ENCODE measurements around the gene ATP1B3. TPM values are rescaled to one million over a fixed set of nuclear protein-coding genes. Genes with fewer than 3 reads are reported as not detected.

Gene ATP1B3
- polyA plus RNA-seq, 1 of the 3 experiments (the other 2 are of a cell fraction), result 86.3 TPM

GRCh38 chr3:141949399-141949798, 73.0 kb downstream of the ATP1B3 start:
- POLR2A ChIA-PET, result no interaction called here
- 91% methylated on average over 7 of the region's 10 CpGs for WGBS (ENCODE audit: low lambda C conversion rate)

More at GRCh38 chr3:141949399-141949798, 73.0 kb downstream of the ATP1B3 start:
- Histone ChIP-seq H2AFZ (ENCODE audit: low read depth) (no peak overlapping the region), H3K79me2 (ENCODE audit: insufficient read depth) (no peaks in the 10 kb centered on the region), H3K9me3 (no peaks in the 10 kb centered on the region), H3K27ac (ENCODE audit: low read depth in 2 of 2, low read length in 1 of 2) (no peak overlapping the region), H3K9me2 (no peaks in the 10 kb centered on the region), H3K27me3 (ENCODE audit: insufficient read depth) (no peaks in the 10 kb centered on the region), H4K20me1 (ENCODE audit: insufficient read depth) (no peaks in the 10 kb centered on the region), H3K4me1 (ENCODE audit: control insufficient read depth in 1 of 2, insufficient read depth in 2 of 2, low read depth in 1 of 2, low read length in 1 of 2) (no peaks in the 10 kb centered on the region; a peak in 1 of 4 replicates), H3K9ac (no peak overlapping the region), H3F3A (replicated peaks; ENCODE audit: insufficient read depth) (no peaks in the 10 kb centered on the region), H3K36me3 (replicated peaks in 1 of 2; ENCODE audit: control insufficient read depth in 1 of 2, insufficient read depth in 2 of 2, low read length in 1 of 2) (peaks cover 0 to 10% of the 10 kb centered on the region in 2 experiments), H3K4me3 (ENCODE audit: low read depth in 2 of 2, low read length in 1 of 2) (no peak overlapping the region), H3K4me2 (no peak overlapping the region)
- no peak for TF ChIP-seq GATA2 (CRISPR knock-in tag; IDR thresholded peaks at IDR 0.05)
- TF ChIP-seq EP300 (IDR thresholded peaks at IDR 0.05; ENCODE audit: borderline replicate concordance in 1 of 2, low read depth in 1 of 2, low read length in 1 of 2), result no peak
- TF ChIP-seq REST (IDR thresholded peaks at IDR 0.05; ENCODE audit: low read depth, low read length), result no peak
- TF ChIP-seq, protein P1, sequence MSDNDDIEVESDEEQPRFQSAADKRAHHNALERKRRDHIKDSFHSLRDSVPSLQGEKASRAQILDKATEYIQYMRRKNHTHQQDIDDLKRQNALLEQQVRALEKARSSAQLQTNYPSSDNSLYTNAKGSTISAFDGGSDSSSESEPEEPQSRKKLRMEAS (IDR thresholded peaks at IDR 0.05; ENCODE audit: low read depth), result no peak
- no peak for TF ChIP-seq MXI1 (IDR thresholded peaks at IDR 0.05; ENCODE audit: low read depth, low read length)
- TF ChIP-seq USF1 (IDR thresholded peaks at IDR 0.05; ENCODE audit: borderline replicate concordance, low read depth), result no peak
- TF ChIP-seq IRF3 (IDR thresholded peaks at IDR 0.05; ENCODE audit: low read depth, low read length), result no peak
- TF ChIP-seq YY1 (IDR thresholded peaks at IDR 0.05; ENCODE audit: low read depth), result no peak
- TF ChIP-seq, protein P2, sequence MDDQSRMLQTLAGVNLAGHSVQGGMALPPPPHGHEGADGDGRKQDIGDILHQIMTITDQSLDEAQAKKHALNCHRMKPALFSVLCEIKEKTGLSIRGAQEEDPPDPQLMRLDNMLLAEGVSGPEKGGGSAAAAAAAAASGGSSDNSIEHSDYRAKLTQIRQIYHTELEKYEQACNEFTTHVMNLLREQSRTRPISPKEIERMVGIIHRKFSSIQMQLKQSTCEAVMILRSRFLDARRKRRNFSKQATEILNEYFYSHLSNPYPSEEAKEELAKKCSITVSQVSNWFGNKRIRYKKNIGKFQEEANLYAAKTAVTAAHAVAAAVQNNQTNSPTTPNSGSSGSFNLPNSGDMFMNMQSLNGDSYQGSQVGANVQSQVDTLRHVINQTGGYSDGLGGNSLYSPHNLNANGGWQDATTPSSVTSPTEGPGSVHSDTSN (IDR thresholded peaks at IDR 0.05), result no peak
- TF ChIP-seq POLR2AphosphoS5 (IDR thresholded peaks at IDR 0.05; ENCODE audit: low read depth, low read length), result no peak
- no peak for TF ChIP-seq JUND (IDR thresholded peaks at IDR 0.05)
- no peak for TF ChIP-seq EZH2phosphoT487 (IDR thresholded peaks at IDR 0.05; ENCODE audit: borderline replicate concordance, low read depth)
- no peak for TF ChIP-seq SIN3A (IDR thresholded peaks at IDR 0.05; ENCODE audit: borderline replicate concordance, low read depth, low read length)
- TF ChIP-seq FOXJ3 (CRISPR knock-in tag; IDR thresholded peaks at IDR 0.05), result no peak
- no peak for TF ChIP-seq TEAD4 (IDR thresholded peaks at IDR 0.05; ENCODE audit: borderline replicate concordance, insufficient read depth)
- TF ChIP-seq GABPA (IDR thresholded peaks at IDR 0.05; ENCODE audit: low read depth), result no peak
- TF ChIP-seq RAD21 (IDR thresholded peaks at IDR 0.05; ENCODE audit: low read length), result no peak
- TF ChIP-seq TCF12 (IDR thresholded peaks at IDR 0.05), result no peak
- no peak for TF ChIP-seq RXRA (IDR thresholded peaks at IDR 0.05; ENCODE audit: borderline replicate concordance, low read depth)
- CTCF ChIA-PET, result no interaction called here
- no peak for DNase-seq

All from SK-N-SH (cell line).